T-cell (primary cell): ENCODE results near the gene GNAI3. TPM values are rescaled to one million over a fixed set of nuclear protein-coding genes. Genes with fewer than 3 reads are reported as not detected.

ENCODE experiments used
- ATAC-seq, 4 experiments: fragments of 200-7000 bp in 3 of 4; fragments of 150-1000 bp in 1 of 4; cut with Tn5 transposase; replicated peaks in 1 of 4; 1 replicate in 3 of 4; 2 replicates in 1 of 4; pipeline ENCODE4 v1.10.0; 2021; ENCODE audit warnings: moderate library complexity in 3 of 4, mild to moderate bottlenecking in 2 of 4, moderate number of reproducible peaks in 1 of 4
- CTCF ChIA-PET, 2 donors: fragments of 300-600 bp; sonication (Branson Sonifier 250); formaldehyde crosslinking; loops; one replicate each; lab custom pipeline; 2022; ENCODE audit warnings: antibody characterized with exemption in 2 of 2; lab: Charles Lee
- POLR2A ChIA-PET, 2 donors: fragments of 300-600 bp; sonication (Branson Sonifier 250); formaldehyde crosslinking; loops; one replicate each; lab custom pipeline; 2022; ENCODE audit warnings: antibody characterized with exemption in 2 of 2; lab: Charles Lee
- DNase-seq, 35 experiments: peaks; one replicate each; pipeline versions ENCODE4 v3.0.0 to v3.0.0-alpha.2; 2013 to 2023
- H3K27ac ChIP-seq: one replicate; pipeline ENCODE4 v1.5.1; 2013; ENCODE audit warnings: low read length
- H3K27me3 ChIP-seq, 2 experiments: replicated peaks in 1 of 2; 1 replicate in 1 of 2; 2 replicates in 1 of 2; pipeline versions ENCODE4 v1.6.1 to v1.7.0; 2013; ENCODE audit warnings: low read length in 1 of 2, mixed read lengths in 1 of 2; ENCODE audit not compliant: control insufficient read depth in 2 of 2, insufficient read depth in 2 of 2; ENCODE audit errors: extremely low read depth in 1 of 2
- H3K36me3 ChIP-seq, 2 donors: 1 replicate in 1 of 2; 2 replicates in 1 of 2; pipeline versions ENCODE4 v1.6.1 to v1.7.0; 2013; ENCODE audit warnings: low read length in 1 of 2; ENCODE audit not compliant: control insufficient read depth in 2 of 2, insufficient read depth in 1 of 2; ENCODE audit errors: extremely low read depth in 1 of 2
- H3K4me1 ChIP-seq, 2 experiments: 1 replicate in 1 of 2; 2 replicates in 1 of 2; pipeline versions ENCODE4 v1.6.1 to v1.7.0; 2013; ENCODE audit warnings: low read length in 2 of 2, mixed read lengths in 1 of 2; ENCODE audit not compliant: insufficient read depth in 2 of 2, control insufficient read depth in 1 of 2; ENCODE audit errors: extremely low read depth in 1 of 2
- H3K4me3 ChIP-seq, 2 donors: 1 replicate in 1 of 2; 2 replicates in 1 of 2; pipeline versions ENCODE4 v1.5.1 to v1.7.0; 2013; ENCODE audit warnings: mild to moderate bottlenecking in 2 of 2, low read length in 1 of 2, moderate library complexity in 1 of 2; ENCODE audit not compliant: control insufficient read depth in 1 of 2; ENCODE audit errors: extremely low read depth in 1 of 2
- H3K9me3 ChIP-seq: 2 replicates; pipeline ENCODE4 v1.7.0; 2013
- H3K27ac Mint-ChIP-seq, 2 donors: one replicate each; pipeline ENCODE4 v1.8.0; 2020 to 2021; ENCODE audit warnings: mild to moderate bottlenecking in 2 of 2, mixed read lengths in 2 of 2
- H3K27me3 Mint-ChIP-seq, 2 donors: one replicate each; pipeline ENCODE4 v1.8.0; 2021 to 2022; ENCODE audit warnings: mixed read lengths in 2 of 2
- H3K36me3 Mint-ChIP-seq: one replicate; pipeline ENCODE4 v1.8.0; 2021; ENCODE audit warnings: mixed read lengths
- H3K4me1 Mint-ChIP-seq, 3 donors: one replicate each; pipeline ENCODE4 v1.8.0; 2020 to 2022; ENCODE audit warnings: mixed read lengths in 3 of 3, mild to moderate bottlenecking in 1 of 3
- H3K4me3 Mint-ChIP-seq, 3 donors: one replicate each; pipeline ENCODE4 v1.8.0; 2020 to 2022; ENCODE audit warnings: mild to moderate bottlenecking in 3 of 3, mixed read lengths in 3 of 3, moderate library complexity in 3 of 3
- H3K9me3 Mint-ChIP-seq, 3 donors: one replicate each; pipeline ENCODE4 v1.8.0; 2020 to 2022; ENCODE audit warnings: mixed read lengths in 3 of 3
- WGBS: methylation state at CpG from one replicate; pipeline ENCODE4 v1.1.5; 2013; ENCODE audit warnings: missing lambda C conversion rate; ENCODE audit not compliant: insufficient coverage; 5-methylcytosine and 5-hydroxymethylcytosine counted together
- total RNA-seq, 35 experiments: library from RNA in 6 of 35; stranded (reverse) in 6 of 35; fragments of 120-200 nt in 1 of 35; gene quantifications; one replicate each; pipeline versions ENCODE4 v1.2.1 to v1.2.4 and lab custom pipeline; 2013 to 2026

Gene GNAI3
- total RNA-seq, 5 donors from 2014 or later (not counting 1 experiment from before 2014, with no cell fraction given), result 5.4 to 7.2 (median 6.5) TPM

GRCh38 chr1:109635862-109636200 is 87.4 kb downstream of the GNAI3 start:
- no CpG with 5 or more reads among the region's 2 CpGs for WGBS
- H3K4me1 Mint-ChIP-seq, result peaks cover 16 to 21% (median 19%) of the 10 kb centered on the region in 3 donors
- no peak overlapping the region for H3K27ac Mint-ChIP-seq
- no peak for DNase-seq
- no peak overlapping the region for H3K27ac ChIP-seq
- ChIA-PET POLR2A (no interaction called here), CTCF (no interaction called here)
- no peak for ATAC-seq
- H3K9me3 ChIP-seq, result no peaks in the 10 kb centered on the region
- no peaks in the 10 kb centered on the region for H3K27me3 Mint-ChIP-seq
- H3K9me3 Mint-ChIP-seq, result no peaks in the 10 kb centered on the region
- peaks cover 6 to 13% of the 10 kb centered on the region in 2 donors for H3K36me3 ChIP-seq
- H3K4me3 Mint-ChIP-seq, result no peak overlapping the region
- H3K27me3 ChIP-seq, result peaks cover 0 to 21% of the 10 kb centered on the region in 2 experiments
- no peak overlapping the region for H3K4me3 ChIP-seq
- peaks cover 8% of the 10 kb centered on the region for H3K36me3 Mint-ChIP-seq
- H3K4me1 ChIP-seq, result peaks cover 4 to 21% of the 10 kb centered on the region in 2 experiments

GRCh38 chr1:109636201-109636952 is 88.0 kb downstream of the GNAI3 start:
- Histone ChIP-seq H3K27ac (no peak overlapping the region), H3K36me3 (peaks cover under 1 to 8% of the 10 kb centered on the region in 2 donors), H3K4me1 (peaks cover 4 to 21% of the 10 kb centered on the region in 2 experiments), H3K27me3 (peaks cover 0 to 21% of the 10 kb centered on the region in 2 experiments), H3K9me3 (no peaks in the 10 kb centered on the region), H3K4me3 (no peak overlapping the region)
- ATAC-seq, result no peak
- Mint-ChIP-seq H3K27me3 (no peaks in the 10 kb centered on the region), H3K4me1 (peaks cover 16 to 21% (median 19%) of the 10 kb centered on the region in 3 donors), H3K9me3 (no peaks in the 10 kb centered on the region), H3K4me3 (no peak overlapping the region), H3K36me3 (peaks cover 5% of the 10 kb centered on the region), H3K27ac (no peak overlapping the region)
- no peak for DNase-seq
- 82% methylated on average over 5 of the region's 9 CpGs for whole genome bisulfite sequencing
- ChIA-PET CTCF (interaction anchor here (0.5 to 1.4 kb wide), 3 partner anchors 9 to 391 kb away, joined by 5 to 8 read pairs (median 8); no protein-coding TSS in a partner anchor), POLR2A (no interaction called here)

DNA sequence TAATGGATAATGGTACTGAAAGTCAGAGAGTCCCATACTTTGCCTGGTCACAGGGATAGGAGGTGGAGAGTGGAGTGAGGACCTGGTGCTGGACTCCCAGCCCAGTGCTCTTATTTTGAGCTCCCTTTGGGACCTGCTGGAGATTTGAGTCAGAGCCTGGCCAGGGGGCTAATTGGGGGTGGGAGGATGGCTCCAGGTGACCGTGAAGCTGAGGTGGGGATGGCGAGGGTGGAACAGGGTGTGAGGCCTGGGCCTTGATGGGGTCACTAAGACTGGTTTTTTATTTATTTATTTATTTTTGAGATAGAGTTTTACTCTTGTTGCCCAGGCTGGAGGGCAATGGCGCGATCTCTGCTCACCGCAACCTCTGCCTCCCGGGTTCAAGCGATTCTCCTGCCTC is 89.0 kb downstream of the GNAI3 start:
- Histone ChIP-seq H3K9me3 (no peaks in the 10 kb centered on the region), H3K27ac (no peak overlapping the region), H3K4me3 (no peak overlapping the region), H3K27me3 (peaks cover 0 to 21% of the 10 kb centered on the region in 2 experiments), H3K36me3 (no peaks in the 10 kb centered on the region), H3K4me1 (peaks cover 4 to 21% of the 10 kb centered on the region in 2 experiments)
- Mint-ChIP-seq H3K27me3 (no peaks in the 10 kb centered on the region), H3K4me1 (peaks cover 16 to 21% (median 19%) of the 10 kb centered on the region in 3 donors), H3K36me3 (no peaks in the 10 kb centered on the region), H3K9me3 (no peaks in the 10 kb centered on the region), H3K4me3 (no peak overlapping the region), H3K27ac (no peak overlapping the region)
- no peak for DNase-seq
- WGBS, result 40% methylated on average over 1 of the region's 7 CpGs
- ATAC-seq, result no peak
- CTCF ChIA-PET, result interaction anchor here (0.9 to 1.4 kb wide), 4 partner anchors 8 to 137 kb away, joined by 4 to 8 read pairs (median 4); no protein-coding TSS in a partner anchor
- POLR2A ChIA-PET, result no interaction called here

DNA sequence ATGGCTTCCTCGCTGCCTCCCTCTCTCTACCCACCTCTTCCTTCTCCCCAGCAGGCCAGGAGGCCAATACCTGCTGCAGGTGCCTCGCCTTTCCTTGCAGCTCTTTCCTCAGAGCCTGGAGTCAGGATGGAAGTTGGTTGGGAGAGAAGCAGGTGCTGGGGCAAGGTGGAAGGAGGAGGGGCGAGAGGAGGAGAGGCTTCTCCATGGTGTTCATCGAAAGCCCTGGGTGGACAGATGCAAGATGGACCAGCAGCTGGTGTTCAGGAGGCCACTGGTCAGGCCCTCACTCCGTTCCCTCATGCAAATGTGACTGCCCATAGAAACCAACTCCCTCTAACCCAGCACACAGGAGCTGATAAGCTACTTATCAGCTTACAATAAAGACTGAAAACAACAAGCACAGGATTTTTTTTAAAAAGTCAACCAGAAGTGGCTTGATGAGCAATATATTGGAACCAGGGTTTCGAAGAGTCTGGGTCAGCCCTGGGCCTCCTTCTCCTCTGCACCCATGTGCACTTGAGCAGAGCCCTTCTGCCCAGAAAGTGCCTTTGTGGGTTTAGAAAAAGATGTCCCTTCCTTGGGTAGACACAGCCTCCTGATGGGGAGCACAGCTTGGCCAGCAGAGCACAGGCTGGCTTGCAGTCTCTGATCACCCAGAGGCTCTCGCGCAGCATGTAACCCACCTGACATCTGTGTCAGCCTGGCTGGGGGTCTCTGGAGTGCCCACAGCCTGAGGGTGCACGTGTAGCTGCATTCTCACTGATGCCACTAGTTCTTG is 90.8 kb downstream of the GNAI3 start:
- Mint-ChIP-seq H3K9me3 (no peaks in the 10 kb centered on the region), H3K4me3 (no peak overlapping the region), H3K4me1 (peaks cover 15 to 28% (median 25%) of the 10 kb centered on the region in 3 donors), H3K27me3 (no peaks in the 10 kb centered on the region), H3K27ac (no peak overlapping the region), H3K36me3 (no peaks in the 10 kb centered on the region)
- no peak for DNase-seq
- Histone ChIP-seq H3K9me3 (no peaks in the 10 kb centered on the region), H3K36me3 (no peaks in the 10 kb centered on the region), H3K27ac (no peak overlapping the region), H3K4me1 (peaks cover 4 to 29% of the 10 kb centered on the region in 2 experiments), H3K4me3 (no peak overlapping the region), H3K27me3 (peaks cover 0 to 23% of the 10 kb centered on the region in 2 experiments)
- ATAC-seq, result no peak
- POLR2A ChIA-PET, result no interaction called here
- CTCF ChIA-PET, result interaction anchor here (0.5 to 3.7 kb wide), 31 partner anchors 9 to 757 kb away, joined by 3 to 46 read pairs (median 5); partner anchors contain the start of genes GSTM4 (in 2 of the 2), AHCYL1 (in 1 of the 2), GNAI3 (in 1 of the 2) and GSTM1 (in 1 of the 2)
- 74% methylated on average over 9 of the region's 9 CpGs for WGBS

DNA sequence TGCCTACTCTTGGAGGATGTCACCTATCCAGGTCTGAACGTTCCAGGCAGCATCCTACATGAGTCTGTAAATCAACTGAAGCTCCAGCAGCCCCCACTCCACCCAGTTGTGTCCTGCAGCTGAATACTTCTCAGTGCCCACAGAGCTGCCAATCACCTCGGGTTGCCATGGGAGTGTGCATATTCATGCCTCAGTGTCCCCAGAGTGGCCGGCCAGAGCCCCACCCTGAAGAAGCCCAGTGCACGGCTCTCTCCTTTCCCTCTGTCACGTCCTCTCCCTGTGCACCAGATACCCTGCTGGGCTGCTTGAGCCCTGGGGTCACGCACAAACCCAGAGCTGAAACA is 91.4 kb downstream of the GNAI3 start:
- Mint-ChIP-seq H3K27ac (peak overlapping the region in 1 of 2 donors; percentile 57), H3K36me3 (no peaks in the 10 kb centered on the region), H3K4me1 (peaks cover 9 to 22% (median 20%) of the 10 kb centered on the region in 3 donors), H3K27me3 (no peaks in the 10 kb centered on the region), H3K4me3 (no peak overlapping the region), H3K9me3 (no peaks in the 10 kb centered on the region)
- Histone ChIP-seq H3K27ac (no peak overlapping the region), H3K36me3 (no peaks in the 10 kb centered on the region), H3K9me3 (no peaks in the 10 kb centered on the region), H3K4me3 (no peak overlapping the region), H3K27me3 (peaks cover 0 to 23% of the 10 kb centered on the region in 2 experiments), H3K4me1 (peaks cover 0 to 24% of the 10 kb centered on the region in 2 experiments)
- ChIA-PET POLR2A (no interaction called here), CTCF (interaction anchor here (0.5 to 3.7 kb wide), 47 partner anchors 9 to 757 kb away, joined by 3 to 46 read pairs (median 4); partner anchors contain the start of genes AHCYL1 (in 2 of the 2), GNAI3 (in 2 of the 2), GSTM1 (in 2 of the 2) and GSTM4 (in 2 of the 2))
- WGBS, result 59% methylated on average over 2 of the region's 6 CpGs
- DNase-seq, result no peak
- no peak for ATAC-seq
